ENCODE measurements around the gene ATP6AP2. TPM values are rescaled to one million over a fixed set of nuclear protein-coding genes. Genes with fewer than 3 reads are reported as not detected.
A peak's percentile ranks its signal among the peaks of the same experiment; 100 is the strongest.

ATP6AP2 gene
- total RNA-seq, 1 experiment from 2014 or later: 72.7 TPM

DNA sequence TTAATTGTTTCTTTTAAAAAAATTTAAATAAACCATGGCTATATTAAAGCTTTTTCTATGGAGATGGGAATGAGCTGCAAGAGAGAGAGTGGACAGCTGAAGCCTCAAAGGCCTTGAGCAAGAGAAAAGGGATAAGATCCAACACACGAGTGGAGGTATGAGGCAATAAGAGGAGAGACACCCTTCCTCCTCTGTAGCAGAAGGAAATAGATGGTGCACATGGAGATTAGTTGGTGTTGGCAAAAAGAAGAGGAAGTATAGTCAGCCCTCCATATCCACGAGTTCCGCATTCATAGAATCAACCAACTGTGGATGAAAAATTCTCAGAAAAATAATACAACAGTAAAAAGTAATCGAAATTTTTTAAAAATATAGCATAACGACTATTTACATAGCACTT is 63.4 kb downstream of the ATP6AP2 start:
- Histone ChIP-seq H3K9me3 (ENCODE audit: control insufficient read depth, insufficient read depth, low read depth, low read length) (no peaks in the 10 kb centered on the region), H3K4me3 (ENCODE audit: low read depth in 2 of 2, low read length in 2 of 2) (peak overlapping the region in 1 of 2 experiments; percentile 30; a peak in 1 of 4 replicates), H3K27ac (ENCODE audit: low read length) (no peak overlapping the region), H3K4me1 (ENCODE audit: control insufficient read depth, insufficient read depth, low read length) (no peaks in the 10 kb centered on the region), H3K27me3 (ENCODE audit: control insufficient read depth, insufficient read depth, low read length) (no peaks in the 10 kb centered on the region), H3K36me3 (ENCODE audit: control insufficient read depth, insufficient read depth, low read length) (no peaks in the 10 kb centered on the region)
- ChIA-PET POLR2A (no interaction called here), CTCF (interaction anchor here (0.6 kb wide), 1 partner anchor 101 kb away, joined by 3 read pairs; no protein-coding TSS in a partner anchor)
- DNase-seq (ENCODE audit: low read depth, low spot score): no peak
- intact Hi-C loops (cut with micrococcal nuclease; ENCODE audit: unreplicated experiment) (no loop called here), in situ Hi-C loops (cut with HindIII; ENCODE audit: low pct_unique_long_range_greater_than_20kb, low sequenced_read_pairs) (no loop called here)
- BruUV-seq (replicated peaks): no TSS peak
- TF ChIP-seq, protein P1, sequence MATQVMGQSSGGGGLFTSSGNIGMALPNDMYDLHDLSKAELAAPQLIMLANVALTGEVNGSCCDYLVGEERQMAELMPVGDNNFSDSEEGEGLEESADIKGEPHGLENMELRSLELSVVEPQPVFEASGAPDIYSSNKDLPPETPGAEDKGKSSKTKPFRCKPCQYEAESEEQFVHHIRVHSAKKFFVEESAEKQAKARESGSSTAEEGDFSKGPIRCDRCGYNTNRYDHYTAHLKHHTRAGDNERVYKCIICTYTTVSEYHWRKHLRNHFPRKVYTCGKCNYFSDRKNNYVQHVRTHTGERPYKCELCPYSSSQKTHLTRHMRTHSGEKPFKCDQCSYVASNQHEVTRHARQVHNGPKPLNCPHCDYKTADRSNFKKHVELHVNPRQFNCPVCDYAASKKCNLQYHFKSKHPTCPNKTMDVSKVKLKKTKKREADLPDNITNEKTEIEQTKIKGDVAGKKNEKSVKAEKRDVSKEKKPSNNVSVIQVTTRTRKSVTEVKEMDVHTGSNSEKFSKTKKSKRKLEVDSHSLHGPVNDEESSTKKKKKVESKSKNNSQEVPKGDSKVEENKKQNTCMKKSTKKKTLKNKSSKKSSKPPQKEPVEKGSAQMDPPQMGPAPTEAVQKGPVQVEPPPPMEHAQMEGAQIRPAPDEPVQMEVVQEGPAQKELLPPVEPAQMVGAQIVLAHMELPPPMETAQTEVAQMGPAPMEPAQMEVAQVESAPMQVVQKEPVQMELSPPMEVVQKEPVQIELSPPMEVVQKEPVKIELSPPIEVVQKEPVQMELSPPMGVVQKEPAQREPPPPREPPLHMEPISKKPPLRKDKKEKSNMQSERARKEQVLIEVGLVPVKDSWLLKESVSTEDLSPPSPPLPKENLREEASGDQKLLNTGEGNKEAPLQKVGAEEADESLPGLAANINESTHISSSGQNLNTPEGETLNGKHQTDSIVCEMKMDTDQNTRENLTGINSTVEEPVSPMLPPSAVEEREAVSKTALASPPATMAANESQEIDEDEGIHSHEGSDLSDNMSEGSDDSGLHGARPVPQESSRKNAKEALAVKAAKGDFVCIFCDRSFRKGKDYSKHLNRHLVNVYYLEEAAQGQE (IDR thresholded peaks at IDR 0.05; ENCODE audit: insufficient read depth in 1 of 2, low read depth in 2 of 2, low read length in 1 of 2): no peak
- no peak for TF ChIP-seq POLR2AphosphoS5 (IDR thresholded peaks at IDR 0.05; ENCODE audit: low read depth, low read length)
- TF ChIP-seq TCF7L2 (IDR thresholded peaks at IDR 0.05; ENCODE audit: low read depth, low read length): no peak
- TF ChIP-seq, protein P2, sequence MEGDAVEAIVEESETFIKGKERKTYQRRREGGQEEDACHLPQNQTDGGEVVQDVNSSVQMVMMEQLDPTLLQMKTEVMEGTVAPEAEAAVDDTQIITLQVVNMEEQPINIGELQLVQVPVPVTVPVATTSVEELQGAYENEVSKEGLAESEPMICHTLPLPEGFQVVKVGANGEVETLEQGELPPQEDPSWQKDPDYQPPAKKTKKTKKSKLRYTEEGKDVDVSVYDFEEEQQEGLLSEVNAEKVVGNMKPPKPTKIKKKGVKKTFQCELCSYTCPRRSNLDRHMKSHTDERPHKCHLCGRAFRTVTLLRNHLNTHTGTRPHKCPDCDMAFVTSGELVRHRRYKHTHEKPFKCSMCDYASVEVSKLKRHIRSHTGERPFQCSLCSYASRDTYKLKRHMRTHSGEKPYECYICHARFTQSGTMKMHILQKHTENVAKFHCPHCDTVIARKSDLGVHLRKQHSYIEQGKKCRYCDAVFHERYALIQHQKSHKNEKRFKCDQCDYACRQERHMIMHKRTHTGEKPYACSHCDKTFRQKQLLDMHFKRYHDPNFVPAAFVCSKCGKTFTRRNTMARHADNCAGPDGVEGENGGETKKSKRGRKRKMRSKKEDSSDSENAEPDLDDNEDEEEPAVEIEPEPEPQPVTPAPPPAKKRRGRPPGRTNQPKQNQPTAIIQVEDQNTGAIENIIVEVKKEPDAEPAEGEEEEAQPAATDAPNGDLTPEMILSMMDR (IDR thresholded peaks at IDR 0.05): no peak
- no peak for TF ChIP-seq SIN3A (IDR thresholded peaks at IDR 0.05; ENCODE audit: borderline replicate concordance, insufficient read depth, low read depth, low read length)
- ATAC-seq: no peak

GRCh38 chrX:40644821-40645358 is 64.1 kb downstream of the ATP6AP2 start:
- intact Hi-C loops (cut with micrococcal nuclease; ENCODE audit: unreplicated experiment): no loop called here
- CTCF ChIA-PET: no interaction called here

More at GRCh38 chrX:40644821-40645358, 64.1 kb downstream of the ATP6AP2 start:
- Histone ChIP-seq H3K27ac (ENCODE audit: low read length) (peak overlapping the region; percentile 77), H3K4me1 (ENCODE audit: control insufficient read depth, insufficient read depth, low read length) (no peaks in the 10 kb centered on the region), H3K9me3 (ENCODE audit: control insufficient read depth, insufficient read depth, low read depth, low read length) (no peaks in the 10 kb centered on the region), H3K4me3 (ENCODE audit: low read depth in 2 of 2, low read length in 2 of 2) (peak overlapping the region; percentile 30 to 52), H3K27me3 (ENCODE audit: control insufficient read depth, insufficient read depth, low read length) (no peaks in the 10 kb centered on the region), H3K36me3 (ENCODE audit: control insufficient read depth, insufficient read depth, low read length) (no peaks in the 10 kb centered on the region)
- peak; percentile 78 for ATAC-seq
- in situ Hi-C loops (cut with HindIII; ENCODE audit: low pct_unique_long_range_greater_than_20kb, low sequenced_read_pairs): no loop called here
- TF ChIP-seq, protein P2 (IDR thresholded peaks at IDR 0.05): no peak
- TF ChIP-seq TCF7L2 (IDR thresholded peaks at IDR 0.05; ENCODE audit: low read depth, low read length) (no peak), POLR2AphosphoS5 (IDR thresholded peaks at IDR 0.05; ENCODE audit: low read depth, low read length) (no peak), SIN3A (IDR thresholded peaks at IDR 0.05; ENCODE audit: borderline replicate concordance, insufficient read depth, low read depth, low read length) (no peak)
- TF ChIP-seq, protein P1 (IDR thresholded peaks at IDR 0.05; ENCODE audit: insufficient read depth in 1 of 2, low read depth in 2 of 2, low read length in 1 of 2): no peak
- POLR2A ChIA-PET: no interaction called here
- no peak for DNase-seq (ENCODE audit: low read depth, low spot score)
- BruUV-seq (replicated peaks): no TSS peak
